IPS DF 4.7 (cell line): ENCODE results near the gene C18orf63.
"Not testable (repeated sequence)": the region's sequence is repeated elsewhere in the genome, so short reads cannot be mapped to it uniquely, and the experiment has no call there.

ENCODE experiments used
- DNase-seq: peaks from one replicate; pipeline ENCODE4 v3.0.0-alpha.2; 2013; ENCODE audit warnings: low spot score; ENCODE audit errors: extremely low read depth

C18orf63 gene

GRCh38 chr18:74315464-74316256, at the start of gene C18orf63:
Gene C18orf63, plus strand, starts transcription at chr18:74315839. Its CDS starts 2,027 bp downstream, at chr18:74317866.
- DNase-seq, result no peak

GRCh38 chr18:74266161-74266560, 49.5 kb upstream of the C18orf63 start:
- no peak for DNase-seq

DNA sequence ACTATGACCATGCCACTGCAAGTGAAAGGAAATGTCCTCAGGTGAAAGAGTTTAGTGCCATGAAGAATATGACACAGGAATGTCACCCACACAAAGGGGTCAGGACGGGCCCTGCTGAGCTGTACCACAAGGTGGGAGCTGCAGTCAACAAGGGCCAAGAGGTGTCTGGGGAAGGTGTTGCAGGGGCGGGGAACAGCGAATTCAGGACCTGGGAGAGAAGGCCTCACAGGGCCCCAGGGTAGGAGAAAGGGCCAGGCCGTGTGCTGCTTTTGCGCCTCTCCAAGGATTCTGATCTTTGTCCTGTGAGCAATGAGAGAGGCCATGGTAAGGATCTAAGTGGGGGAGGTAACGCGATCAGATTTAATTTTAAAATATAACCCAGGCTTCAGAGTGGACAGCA, 47.5 kb upstream of the C18orf63 start:
- no peak for DNase-seq

DNA sequence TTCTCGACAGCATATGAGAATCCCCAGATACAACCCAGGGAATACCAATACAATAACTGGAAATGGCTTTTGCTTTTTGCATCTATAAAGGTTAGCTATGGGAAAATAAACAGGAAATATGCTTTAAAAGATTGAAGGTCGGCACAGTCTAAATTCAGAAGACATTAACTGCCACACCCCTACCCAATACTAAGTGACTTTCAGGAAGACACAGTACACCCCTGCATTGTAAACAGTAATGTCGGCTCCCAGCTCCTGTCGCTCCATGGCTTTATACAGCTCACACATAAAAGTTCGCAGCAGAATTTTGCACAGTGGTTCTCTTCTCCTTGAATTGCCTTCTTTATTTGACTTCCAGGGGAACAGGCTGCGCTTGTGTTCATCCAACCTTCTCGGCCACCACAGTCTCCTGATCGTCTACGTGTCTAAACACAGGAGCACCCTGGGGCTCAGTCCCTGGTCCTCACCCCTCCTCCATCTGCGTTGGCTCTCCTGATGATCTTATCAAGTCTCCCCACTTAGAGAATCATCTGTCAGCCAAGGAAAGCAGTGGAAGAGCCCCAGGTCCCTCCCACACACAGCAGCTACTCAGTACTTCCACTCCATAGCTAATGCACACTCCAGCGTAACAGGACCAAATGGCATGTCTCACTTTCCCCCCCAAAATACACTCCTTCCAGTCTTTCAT, 46.6 kb upstream of the C18orf63 start:
- DNase-seq, result no peak

- no peak for DNase-seq
Measured at GRCh38 chr18:74271635-74272034, 44.0 kb upstream of the C18orf63 start.

DNA sequence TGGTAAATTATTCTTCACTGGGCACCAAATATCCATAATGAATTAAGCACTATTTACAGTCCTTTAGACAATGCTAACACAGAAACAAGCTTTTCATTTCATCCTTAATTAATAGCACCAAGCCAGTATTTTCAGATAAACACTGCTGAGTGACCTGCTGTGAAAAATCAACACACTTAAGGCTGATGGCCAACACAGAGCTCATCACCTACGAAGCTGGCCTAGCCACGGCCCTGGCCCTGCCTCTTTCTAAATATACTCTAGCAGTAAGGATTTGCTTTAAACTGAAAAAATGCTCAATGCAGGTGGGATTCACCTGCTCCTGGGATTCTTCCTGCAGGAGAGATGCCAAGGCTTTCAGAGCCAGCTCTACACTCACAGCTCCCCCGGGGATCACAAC, 42.2 kb upstream of the C18orf63 start:
- no peak for DNase-seq

DNA sequence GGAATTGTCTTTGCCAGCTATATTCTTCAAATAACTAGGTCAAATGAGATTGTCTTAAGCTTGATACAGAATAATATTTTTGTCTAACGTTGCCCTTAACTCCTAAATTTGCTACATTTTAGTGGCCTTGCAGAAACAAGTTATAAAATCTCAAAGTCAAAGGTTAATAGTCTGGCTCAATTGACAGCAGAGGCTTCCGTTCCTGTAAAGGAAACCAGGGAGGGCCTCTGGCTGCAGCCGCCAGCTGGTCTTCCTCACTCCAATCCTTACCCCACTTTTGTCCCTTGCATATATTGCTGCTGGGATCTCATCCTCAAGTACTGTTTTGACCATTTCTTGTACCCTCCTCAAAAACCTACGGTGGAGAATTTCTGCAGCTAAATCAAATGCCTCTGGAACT, 40.9 kb upstream of the C18orf63 start:
- DNase-seq, result no peak

DNA sequence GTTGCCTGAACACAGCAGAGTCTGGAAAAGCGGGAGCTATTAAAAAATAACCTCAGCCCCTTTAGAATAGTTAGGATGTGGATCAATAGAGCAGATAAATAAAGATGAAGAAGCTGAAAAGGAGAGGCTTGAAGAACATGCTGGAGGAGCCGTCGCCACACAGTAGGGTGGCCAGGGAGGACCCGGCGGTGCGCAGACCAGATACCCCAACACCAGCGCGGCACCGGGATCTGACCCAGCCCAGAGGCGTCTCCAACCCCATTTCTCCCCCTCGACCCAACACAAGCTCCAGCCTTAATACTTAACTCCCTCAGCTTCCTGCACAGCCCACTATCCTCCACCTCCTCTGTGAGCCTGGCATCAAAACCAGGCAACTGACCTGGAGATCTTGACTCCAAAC, 39.9 kb upstream of the C18orf63 start:
- DNase-seq, result no peak

GRCh38 chr18:74276609-74277008, 39.0 kb upstream of the C18orf63 start:
- no peak for DNase-seq

GRCh38 chr18:74277296-74277695, 38.3 kb upstream of the C18orf63 start:
- no peak for DNase-seq

DNA sequence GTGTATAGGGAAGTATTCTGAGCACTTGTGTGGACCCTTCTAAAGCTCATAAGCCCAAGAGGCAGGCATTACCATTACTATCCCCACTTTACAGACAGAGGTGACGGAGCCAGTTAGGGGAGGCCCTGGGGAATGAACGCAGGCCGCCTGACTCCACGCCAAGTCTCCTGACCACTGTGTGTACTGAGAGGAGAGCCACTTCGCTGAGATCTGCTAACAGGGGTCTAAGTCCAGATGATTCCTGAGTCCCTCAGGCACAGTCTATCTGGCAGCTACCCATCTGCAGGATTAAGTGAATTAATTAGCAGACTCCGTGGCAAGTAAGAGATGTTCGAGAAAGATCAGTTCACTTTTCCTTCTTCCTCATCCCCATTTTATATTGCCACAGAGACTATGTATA, 37.6 kb upstream of the C18orf63 start:
- DNase-seq, result no peak

DNA sequence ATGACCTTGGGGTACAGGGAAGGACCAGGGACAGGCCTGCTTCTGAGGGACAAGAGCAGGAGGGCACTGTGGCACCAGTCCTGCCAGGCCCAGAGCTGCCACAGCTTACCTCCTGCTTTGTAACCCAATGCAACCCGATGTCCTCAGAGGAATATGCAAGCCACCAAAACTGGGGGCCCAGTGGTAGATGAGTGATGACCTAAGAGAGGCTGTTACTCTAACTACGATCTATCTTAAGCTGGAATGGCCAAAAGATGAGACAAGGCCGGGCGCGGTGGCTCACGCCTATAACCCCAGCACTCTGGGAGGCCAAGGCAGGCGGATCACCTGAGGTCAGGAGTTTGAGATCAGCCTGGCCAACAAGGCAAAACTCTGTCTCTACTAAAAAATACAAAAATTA, 36.7 kb upstream of the C18orf63 start:
- DNase-seq, result no peak

GRCh38 chr18:74281011-74281979, 34.3 kb upstream of the C18orf63 start:
- peak; percentile 79 for DNase-seq

DNA sequence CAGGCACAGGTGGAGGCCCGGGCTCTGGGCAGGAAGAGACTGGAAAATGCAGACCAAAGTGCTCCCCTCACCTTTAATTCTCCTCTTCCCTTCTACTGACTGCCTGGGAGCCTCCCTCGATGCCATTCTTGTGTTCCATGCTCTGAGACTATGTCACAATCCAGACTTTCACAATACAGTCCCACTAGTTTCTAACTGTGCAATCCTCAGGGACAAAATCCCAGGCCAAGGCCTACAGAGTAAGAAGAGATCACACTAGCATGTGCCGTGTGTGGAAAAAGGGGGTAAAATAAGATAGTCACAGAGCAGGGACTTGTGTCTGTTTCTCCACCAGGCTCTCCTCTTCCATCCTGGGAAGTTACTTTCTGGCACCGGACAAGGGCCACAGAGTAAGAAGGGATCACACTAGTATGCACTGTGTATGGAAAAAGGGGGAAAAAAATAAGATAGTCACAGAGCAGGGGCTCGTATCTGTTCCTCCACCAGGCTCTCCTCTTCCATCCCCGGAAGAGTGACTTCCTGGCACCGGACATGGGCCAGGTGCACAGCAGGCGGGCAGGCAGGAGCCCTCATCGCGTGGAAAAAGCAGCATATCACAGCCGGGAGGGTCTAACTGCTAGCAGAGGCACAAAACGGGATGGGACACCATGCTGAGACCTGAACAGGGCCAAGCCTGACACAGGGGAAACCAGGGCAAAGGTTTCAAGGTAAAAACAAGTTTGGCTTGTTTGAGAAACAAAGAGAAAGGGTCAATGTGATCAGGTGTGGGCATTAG, 33.5 kb upstream of the C18orf63 start:
- no peak for DNase-seq

- DNase-seq, result no peak
Measured at GRCh38 chr18:74282755-74283554, 32.7 kb upstream of the C18orf63 start.

GRCh38 chr18:74283646-74284045, 32.0 kb upstream of the C18orf63 start:
- no peak for DNase-seq

- DNase-seq, result no peak
Measured at GRCh38 chr18:74284191-74284979, 31.3 kb upstream of the C18orf63 start.

GRCh38 chr18:74284980-74285355, 30.7 kb upstream of the C18orf63 start:
- no peak for DNase-seq

- DNase-seq, result not testable (repeated sequence)
Measured at GRCh38 chr18:74285583-74285982, 30.1 kb upstream of the C18orf63 start.
